H1 (cell line): Measurements from ENCODE around the gene NT5DC1. TPM values are rescaled to one million over a fixed set of nuclear protein-coding genes. Genes with fewer than 3 reads are reported as not detected.

Experiments used
- CTCF ChIA-PET: fragments of 300-600 bp; sonication (Branson Sonifier 250); formaldehyde crosslinking; loops from one replicate; lab custom pipeline; 2021; ENCODE audit not compliant: partially characterized antibody; lab: Charles Lee
- POLR2A ChIA-PET: fragments of 300-600 bp; sonication (Branson Sonifier 250); formaldehyde crosslinking; loops from one replicate; lab custom pipeline; 2021; ENCODE audit warnings: inconsistent platforms; ENCODE audit not compliant: partially characterized antibody; lab: Charles Lee
- DNase-seq, 2 experiments: peaks; one replicate each; pipeline versions ENCODE4 v3.0.0 to v3.0.0-alpha.2; 2010 to 2022; ENCODE audit warnings: low spot score in 2 of 2, low read depth in 1 of 2, mixed read lengths in 1 of 2
- FAIRE-seq: peaks from 2 replicates; lab custom pipeline; 2011; peaks lifted over from hg19 to GRCh38; lab: Jason Lieb, UNC
- H2AFZ ChIP-seq: 2 replicates; pipeline ENCODE4 v1.8.1; 2012; ENCODE audit warnings: low read length, inconsistent platforms
- H2AK5ac ChIP-seq: 2 replicates; pipeline ENCODE4 v1.6.1; 2013; ENCODE audit warnings: low read depth, low read length
- H2BK120ac ChIP-seq: replicated peaks from 2 replicates; pipeline ENCODE3; 2013; ENCODE audit warnings: low read depth, low read length, inconsistent platforms
- H2BK12ac ChIP-seq: 2 replicates; pipeline ENCODE4 v1.6.1; 2013; ENCODE audit warnings: low read depth, low read length
- H2BK15ac ChIP-seq: 2 replicates; pipeline ENCODE4 v1.6.1; 2013; ENCODE audit warnings: low read length
- H2BK20ac ChIP-seq: 2 replicates; pipeline ENCODE4 v1.6.1; 2013; ENCODE audit warnings: low read length
- H2BK5ac ChIP-seq: 2 replicates; pipeline ENCODE4 v1.6.1; 2013; ENCODE audit warnings: low read depth, low read length
- H3K14ac ChIP-seq: 2 replicates; pipeline ENCODE4 v1.6.1; 2013; ENCODE audit warnings: inconsistent platforms; ENCODE audit not compliant: insufficient read length
- H3K18ac ChIP-seq: 2 replicates; pipeline ENCODE4 v1.6.1; 2013; ENCODE audit warnings: low read length; ENCODE audit errors: extremely low read depth
- H3K23ac ChIP-seq: 2 replicates; pipeline ENCODE4 v1.6.1; 2013; ENCODE audit warnings: inconsistent platforms; ENCODE audit not compliant: insufficient read length
- H3K23me2 ChIP-seq: 2 replicates; pipeline ENCODE4 v1.6.1; 2013; ENCODE audit warnings: low read depth, low read length
- H3K27ac ChIP-seq: 2 replicates; pipeline ENCODE4 v1.6.1; 2011; ENCODE audit warnings: low read depth, low read length, inconsistent platforms
- H3K27me3 ChIP-seq, 4 experiments: replicated peaks in 1 of 4; 1 replicate in 1 of 4; 2 replicates in 3 of 4; pipeline versions ENCODE4 v1.6.1 to v1.8.1; 2011 to 2013; ENCODE audit warnings: low read length in 3 of 4, mild to moderate bottlenecking in 3 of 4, inconsistent platforms in 2 of 4, mixed read lengths in 2 of 4, moderate library complexity in 1 of 4; ENCODE audit not compliant: control insufficient read depth in 3 of 4, insufficient read depth in 3 of 4; ENCODE audit errors: extremely low read depth in 1 of 4
- H3K36me3 ChIP-seq, 4 experiments: 2 replicates each; pipeline versions ENCODE4 v1.6.1 to v1.8.1; 2011 to 2013; ENCODE audit warnings: mild to moderate bottlenecking in 4 of 4, low read length in 3 of 4, moderate library complexity in 2 of 4, control low read depth in 1 of 4, inconsistent platforms in 1 of 4; ENCODE audit not compliant: insufficient read depth in 4 of 4, control insufficient read depth in 2 of 4
- H3K4ac ChIP-seq: replicated peaks from 2 replicates; pipeline ENCODE3; 2013; ENCODE audit warnings: low read length, low read depth, mixed read lengths, inconsistent platforms; ENCODE audit not compliant: insufficient read length
- H3K4me1 ChIP-seq, 4 experiments: replicated peaks in 1 of 4; 1 replicate in 1 of 4; 2 replicates in 3 of 4; pipeline versions ENCODE4 v1.6.1 to v1.8.1; 2011 to 2013; ENCODE audit warnings: low read length in 3 of 4, inconsistent platforms in 2 of 4, mixed read lengths in 1 of 4; ENCODE audit not compliant: insufficient read depth in 4 of 4, control insufficient read depth in 3 of 4
- H3K4me2 ChIP-seq, 2 experiments: 2 replicates each; pipeline versions ENCODE4 v1.6.1 to v1.8.1; 2011 to 2013; ENCODE audit warnings: low read depth in 2 of 2, low read length in 2 of 2, control low read depth in 1 of 2, inconsistent platforms in 1 of 2, mild to moderate bottlenecking in 1 of 2; ENCODE audit not compliant: insufficient read depth in 1 of 2
- H3K4me3 ChIP-seq, 4 experiments: fragments of 200-600, 300-600 bp in 1 of 4; sonication (generic), shearing (Covaris generic), sonication (Bioruptor Twin) in 1 of 4; 2 replicates each; pipeline versions ENCODE4 v1.5.1 to v1.8.1; 2011 to 2016; ENCODE audit warnings: low read length in 4 of 4, low read depth in 3 of 4, control low read depth in 2 of 4, inconsistent platforms in 2 of 4, mild to moderate bottlenecking in 2 of 4, mixed read lengths in 1 of 4, moderate library complexity in 1 of 4; ENCODE audit not compliant: insufficient read depth in 2 of 4; ENCODE audit errors: extremely low read depth in 1 of 4
- H3K56ac ChIP-seq: replicated peaks from 2 replicates; pipeline ENCODE3; 2013; ENCODE audit warnings: low read depth, mild to moderate bottlenecking, mixed read lengths, low read length, inconsistent platforms; ENCODE audit not compliant: insufficient read length
- H3K79me1 ChIP-seq: 2 replicates; pipeline ENCODE4 v1.6.1; 2013; ENCODE audit warnings: low read depth, low read length, control low read depth
- H3K79me2 ChIP-seq, 2 experiments: 2 replicates each; pipeline versions ENCODE4 v1.6.1 to v1.8.1; 2012 to 2013; ENCODE audit warnings: low read length in 2 of 2, mild to moderate bottlenecking in 2 of 2, inconsistent platforms in 1 of 2; ENCODE audit not compliant: insufficient read depth in 2 of 2, control insufficient read depth in 1 of 2
- H3K9ac ChIP-seq, 4 experiments: replicated peaks in 1 of 4; 1 replicate in 1 of 4; 2 replicates in 3 of 4; pipeline versions ENCODE4 v1.6.1 to v1.8.1; 2011 to 2013; ENCODE audit warnings: low read depth in 3 of 4, low read length in 3 of 4, control low read depth in 2 of 4, mild to moderate bottlenecking in 2 of 4, moderate library complexity in 2 of 4, inconsistent platforms in 1 of 4; ENCODE audit errors: extremely low read depth in 1 of 4
- H3K9me3 ChIP-seq, 2 experiments: 2 replicates each; pipeline versions ENCODE4 v1.6.1 to v1.8.1; 2012 to 2013; ENCODE audit warnings: mild to moderate bottlenecking in 2 of 2, moderate library complexity in 2 of 2, control low read depth in 1 of 2, inconsistent platforms in 1 of 2, low read depth in 1 of 2, low read length in 1 of 2, mixed read lengths in 1 of 2; ENCODE audit not compliant: insufficient read depth in 2 of 2
- H4K20me1 ChIP-seq, 2 experiments: replicated peaks in 1 of 2; 2 replicates each; pipeline versions ENCODE3 to v1.8.1; 2011 to 2013; ENCODE audit warnings: inconsistent platforms in 2 of 2, low read length in 2 of 2, mild to moderate bottlenecking in 1 of 2; ENCODE audit not compliant: insufficient read depth in 2 of 2, control insufficient read depth in 1 of 2
- H4K5ac ChIP-seq: 2 replicates; pipeline ENCODE4 v1.6.1; 2013; ENCODE audit warnings: low read length, low read depth, mixed read lengths, inconsistent platforms; ENCODE audit not compliant: insufficient read length
- H4K8ac ChIP-seq: 2 replicates; pipeline ENCODE4 v1.8.0; 2013; ENCODE audit warnings: mild to moderate bottlenecking, moderate library complexity, low read length, inconsistent platforms; ENCODE audit not compliant: insufficient read depth; ENCODE audit errors: extremely low read depth
- H4K91ac ChIP-seq: replicated peaks from 2 replicates; pipeline ENCODE3; 2013; ENCODE audit warnings: low read length, mixed read lengths, inconsistent platforms; ENCODE audit not compliant: insufficient read length
- CTBP2 ChIP-seq: IDR thresholded peaks from 2 replicates; pipeline ENCODE4 v1.7.0; 2011; ENCODE audit warnings: borderline replicate concordance, mild to moderate bottlenecking, moderate library complexity, mixed read lengths, low read length; ENCODE audit not compliant: insufficient read depth, insufficient read length
- EGR1 ChIP-seq: IDR thresholded peaks from 2 replicates; pipeline ENCODE4 v1.6.1; 2011; ENCODE audit warnings: low read depth, low read length, borderline replicate concordance
- EZH2 ChIP-seq: fragments of 200-600 bp; sonication (generic); IDR thresholded peaks from 2 replicates; pipeline ENCODE4 v1.7.1; 2012; ENCODE audit warnings: low read depth, mild to moderate bottlenecking, moderate library complexity, low read length, inconsistent platforms; ENCODE audit not compliant: severe bottlenecking
- GABPA ChIP-seq: IDR thresholded peaks from 2 replicates; pipeline ENCODE4 v1.6.1; 2011; ENCODE audit warnings: mild to moderate bottlenecking, low read length, moderate library complexity, borderline replicate concordance; ENCODE audit not compliant: insufficient read depth
- JUND ChIP-seq: IDR thresholded peaks from 2 replicates; pipeline ENCODE4 v1.6.1; 2011; ENCODE audit warnings: mild to moderate bottlenecking, improper control_type of control experiment, low read length
- KDM1A ChIP-seq: fragments of 200-600, 300-600 bp; sonication (generic); IDR thresholded peaks from 2 replicates; pipeline ENCODE4 v1.7.1; 2016; ENCODE audit warnings: mild to moderate bottlenecking, low read length, borderline replicate concordance
- RFX5 ChIP-seq: IDR thresholded peaks from 2 replicates; pipeline ENCODE4 v1.6.1; 2011; ENCODE audit warnings: low read depth, low read length, improper control_type of control experiment, borderline replicate concordance
- TCF12 ChIP-seq: IDR thresholded peaks from 2 replicates; pipeline ENCODE4 v1.6.1; 2011; ENCODE audit warnings: low read depth, mild to moderate bottlenecking, low read length
- WGBS, 2 experiments: shearing (Covaris generic) in 1 of 2; methylation state at CpG; one replicate each; pipeline versions ENCODE4 v1.1.6 to v1.1.7; 2013 to 2015; ENCODE audit warnings: low lambda C conversion rate in 2 of 2, mixed read lengths in 2 of 2, inconsistent platforms in 1 of 2, low coverage in 1 of 2, missing lambda C conversion rate in 1 of 2; ENCODE audit not compliant: insufficient replicate concordance in 2 of 2, insufficient coverage in 1 of 2, insufficient read length in 1 of 2; ENCODE audit errors: extremely low coverage in 1 of 2, missing lambda C conversion rate in 1 of 2; 5-methylcytosine and 5-hydroxymethylcytosine counted together
- polyA plus RNA-seq, 7 experiments: library from polyadenylated mRNA; depleted of rRNA in 3 of 7; stranded (reverse) in 5 of 7; unstranded in 2 of 7; fragments of >200 nt in 5 of 7; fragments of 200-250 nt in 2 of 7; gene quantifications; 1 replicate in 5 of 7; 2 replicates in 1 of 7; 4 replicates in 1 of 7; pipeline versions ENCODE4 v1.2.1 to v1.2.3, GENCODE V29; 2011 to 2013; ENCODE audit warnings: missing spikeins in 2 of 7, mixed read lengths in 2 of 7
- total RNA-seq: library from RNA; stranded (reverse); fragmentation: NEBNext Ultra II Directional; extraction: Animal tissue kit (Norgen Biotek cat#: 25700); gene quantifications from 2 replicates; pipeline ENCODE4 v1.2.1, GENCODE V29; 2021
- TF ChIP-seq, protein P1 (sequence below): IDR thresholded peaks from 2 replicates; pipeline ENCODE4 v1.6.1; 2012; ENCODE audit warnings: inconsistent platforms
- TF ChIP-seq, protein P2 (sequence below): IDR thresholded peaks from 2 replicates; pipeline ENCODE4 v1.6.1; 2011; ENCODE audit warnings: low read depth, mild to moderate bottlenecking, low read length; ENCODE audit not compliant: insufficient read depth

Gene NT5DC1
- total and polyA plus RNA-seq, 2 of the 8 experiments (the other 6 are each of a cell fraction or from before 2014, with no cell fraction given): 25.3 to 72.7 TPM

DNA sequence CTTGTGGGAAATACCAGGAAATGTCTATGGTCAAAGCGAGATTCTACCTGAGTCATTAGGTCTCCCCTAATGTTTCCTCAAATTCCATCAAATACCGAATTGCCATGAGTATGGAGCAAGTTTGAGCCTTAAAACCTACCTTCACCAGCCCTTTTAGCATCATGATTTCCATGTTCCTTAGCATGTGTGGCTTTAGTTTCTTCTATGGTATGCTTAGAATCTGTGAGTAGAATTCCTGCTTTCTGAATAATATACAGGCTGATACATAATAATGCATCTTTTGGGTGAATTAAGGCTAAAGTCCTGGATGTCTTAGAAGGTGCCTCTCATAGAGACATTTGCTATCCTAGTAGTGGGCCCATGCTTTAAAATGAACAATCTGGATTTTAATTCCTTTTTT is 121.3 kb downstream of the NT5DC1 start:
- Histone ChIP-seq H4K20me1 (peaks cover 0 to 1% of the 10 kb centered on the region in 2 experiments), H3K18ac (no peak overlapping the region), H2BK12ac (no peak overlapping the region), H2BK5ac (no peak overlapping the region), H3K23me2 (no peaks in the 10 kb centered on the region), H3K56ac (no peak overlapping the region), H4K91ac (no peak overlapping the region), H3K79me2 (no peaks in the 10 kb centered on the region), H2BK120ac (no peak overlapping the region), H3K27me3 (no peaks in the 10 kb centered on the region), H3K36me3 (peaks cover 0 to 5% (median 2%) of the 10 kb centered on the region in 4 experiments; a peak in 1 of 8 replicates), H3K4me3 (no peak overlapping the region), H3K4me2 (no peak overlapping the region), H4K5ac (no peak overlapping the region), H2AFZ (no peak overlapping the region), H3K79me1 (no peaks in the 10 kb centered on the region), H4K8ac (no peak overlapping the region), H3K14ac (no peak overlapping the region), H3K23ac (no peak overlapping the region), H3K27ac (no peak overlapping the region), H3K9me3 (no peaks in the 10 kb centered on the region), H3K4ac (no peak overlapping the region), H2BK20ac (no peak overlapping the region), H2AK5ac (no peak overlapping the region), H2BK15ac (no peak overlapping the region), H3K4me1 (peaks cover 0 to 3% (median 1%) of the 10 kb centered on the region in 4 experiments; a peak in 3 of 7 replicates), H3K9ac (no peak overlapping the region)
- POLR2A ChIA-PET: no interaction called here
- CTCF ChIA-PET: interaction anchor here (1.0 kb wide), 1 partner anchor 107 kb away, joined by 3 read pairs; no protein-coding TSS in a partner anchor
- DNase-seq (no peak), FAIRE-seq (no peak)
- WGBS, 2 experiments: 93% methylated on average over 2 of the region's 2 CpGs; no CpG with 5 or more reads in 1 of the 2 experiments
- TF ChIP-seq EGR1 (no peak), RFX5 (no peak), KDM1A (no peak), GABPA (no peak), CTBP2 (no peak), JUND (no peak), EZH2 (no peak), TCF12 (no peak)
- TF ChIP-seq, protein P1, sequence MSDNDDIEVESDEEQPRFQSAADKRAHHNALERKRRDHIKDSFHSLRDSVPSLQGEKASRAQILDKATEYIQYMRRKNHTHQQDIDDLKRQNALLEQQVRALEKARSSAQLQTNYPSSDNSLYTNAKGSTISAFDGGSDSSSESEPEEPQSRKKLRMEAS: no peak
- TF ChIP-seq, protein P2, sequence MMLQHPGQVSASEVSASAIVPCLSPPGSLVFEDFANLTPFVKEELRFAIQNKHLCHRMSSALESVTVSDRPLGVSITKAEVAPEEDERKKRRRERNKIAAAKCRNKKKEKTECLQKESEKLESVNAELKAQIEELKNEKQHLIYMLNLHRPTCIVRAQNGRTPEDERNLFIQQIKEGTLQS: no peak
